Trophoblast cell (in vitro differentiated cells and primary cell): ENCODE measurements around the gene MLLT6.

Experiments
- DNase-seq, 2 donors: peaks; one replicate each; pipeline ENCODE4 v3.0.0-alpha.2; 2016
- H2AFZ ChIP-seq: 2 replicates; pipeline ENCODE4 v1.6.1; 2013; ENCODE audit warnings: low read length, moderate library complexity, mild to moderate bottlenecking; ENCODE audit not compliant: insufficient read depth, poor library complexity
- H2AK5ac ChIP-seq: 2 replicates; pipeline ENCODE4 v1.6.1; 2013; ENCODE audit warnings: mild to moderate bottlenecking, low read length
- H2BK120ac ChIP-seq: 2 replicates; pipeline ENCODE4 v1.6.1; 2013; ENCODE audit warnings: low read length, mild to moderate bottlenecking, moderate library complexity; ENCODE audit not compliant: insufficient read depth, poor library complexity
- H2BK12ac ChIP-seq: 2 replicates; pipeline ENCODE4 v1.6.1; 2013; ENCODE audit warnings: mild to moderate bottlenecking, low read length, moderate library complexity
- H2BK5ac ChIP-seq: 2 replicates; pipeline ENCODE4 v1.6.1; 2013; ENCODE audit warnings: low read length, low read depth, moderate library complexity, mild to moderate bottlenecking; ENCODE audit not compliant: poor library complexity
- H3K14ac ChIP-seq: 2 replicates; pipeline ENCODE4 v1.6.1; 2013; ENCODE audit warnings: mild to moderate bottlenecking, low read length
- H3K18ac ChIP-seq: 2 replicates; pipeline ENCODE4 v1.6.1; 2013; ENCODE audit warnings: mild to moderate bottlenecking, low read length
- H3K23ac ChIP-seq: 2 replicates; pipeline ENCODE4 v1.6.1; 2013; ENCODE audit warnings: low read length
- H3K27ac ChIP-seq: 2 replicates; pipeline ENCODE4 v1.5.1; 2013; ENCODE audit warnings: low read depth, mild to moderate bottlenecking, inconsistent platforms, low read length, moderate library complexity
- H3K27me3 ChIP-seq: 2 replicates; pipeline ENCODE4 v1.6.1; 2013; ENCODE audit warnings: inconsistent platforms, mild to moderate bottlenecking, low read length, moderate library complexity; ENCODE audit not compliant: insufficient read depth
- H3K36me3 ChIP-seq, 2 experiments: 1 replicate in 1 of 2; 2 replicates in 1 of 2; pipeline ENCODE4 v1.6.1; 2013; ENCODE audit warnings: low read length in 2 of 2, mild to moderate bottlenecking in 2 of 2, moderate library complexity in 1 of 2; ENCODE audit not compliant: insufficient read depth in 2 of 2, control insufficient read depth in 1 of 2
- H3K4ac ChIP-seq: 2 replicates; pipeline ENCODE4 v1.6.1; 2013; ENCODE audit warnings: low read depth, mild to moderate bottlenecking, low read length, moderate library complexity
- H3K4me1 ChIP-seq, 2 experiments: 1 replicate in 1 of 2; 2 replicates in 1 of 2; pipeline ENCODE4 v1.6.1; 2013; ENCODE audit warnings: low read length in 2 of 2, mild to moderate bottlenecking in 2 of 2, moderate library complexity in 1 of 2; ENCODE audit not compliant: insufficient read depth in 2 of 2, control insufficient read depth in 1 of 2
- H3K4me2 ChIP-seq: 2 replicates; pipeline ENCODE4 v1.6.1; 2013; ENCODE audit warnings: inconsistent platforms, mild to moderate bottlenecking, low read length, moderate library complexity
- H3K4me3 ChIP-seq: 2 replicates; pipeline ENCODE4 v1.5.1; 2013; ENCODE audit warnings: mild to moderate bottlenecking, low read depth, low read length, inconsistent platforms
- H3K79me1 ChIP-seq: one replicate; pipeline ENCODE4 v1.6.1; 2013; ENCODE audit warnings: low read length
- H3K79me2 ChIP-seq: 2 replicates; pipeline ENCODE4 v1.6.1; 2013; ENCODE audit warnings: low read length, mild to moderate bottlenecking; ENCODE audit not compliant: control insufficient read depth, insufficient read depth, poor library complexity
- H3K9ac ChIP-seq: 2 replicates; pipeline ENCODE4 v1.6.1; 2013; ENCODE audit warnings: mild to moderate bottlenecking, low read length
- H3K9me3 ChIP-seq: 2 replicates; pipeline ENCODE4 v1.6.1; 2013; ENCODE audit warnings: low read depth, mild to moderate bottlenecking, control low read depth, inconsistent platforms, low read length; ENCODE audit not compliant: insufficient read depth
- H4K12ac ChIP-seq: 2 replicates; pipeline ENCODE4 v1.6.1; 2013; ENCODE audit warnings: low read depth, mild to moderate bottlenecking, low read length, moderate library complexity
- H4K8ac ChIP-seq: 2 replicates; pipeline ENCODE4 v1.6.1; 2013; ENCODE audit warnings: low read depth, mild to moderate bottlenecking, low read length, moderate library complexity
- H4K91ac ChIP-seq: one replicate; pipeline ENCODE4 v1.6.1; 2013; ENCODE audit warnings: low read depth, mild to moderate bottlenecking, low read length, moderate library complexity
- WGBS: extraction: QIAGEN DNeasy Blood & Tissue Kit; methylation state at CpG from one replicate; pipeline ENCODE4 v1.1.7; 2013; ENCODE audit warnings: missing lambda C conversion rate; ENCODE audit not compliant: insufficient read length, insufficient coverage; ENCODE audit errors: extremely low coverage; 5-methylcytosine and 5-hydroxymethylcytosine counted together

MLLT6 gene

GRCh38 chr17:38702166-38702915 is 2.7 kb upstream of the MLLT6 start:
- peak overlapping the region; percentile 36 for H3K14ac ChIP-seq
- peaks cover 3% of the 10 kb centered on the region for H3K27me3 ChIP-seq
- DNase-seq = peak; percentile 78
- no peak overlapping the region for H2BK12ac ChIP-seq
- H2AK5ac ChIP-seq = no peak overlapping the region
- H4K12ac ChIP-seq = peak overlapping the region; percentile 34
- no CpG with 5 or more reads among the region's 81 CpGs for WGBS
- H3K4ac ChIP-seq = no peak overlapping the region
- peak overlapping the region; percentile 82 for H4K8ac ChIP-seq
- H3K4me1 ChIP-seq = peaks cover 20 to 38% of the 10 kb centered on the region in 2 experiments
- H3K27ac ChIP-seq = peak overlapping the region; percentile 46
- peaks cover 30% of the 10 kb centered on the region for H3K79me1 ChIP-seq
- peak overlapping the region; percentile 36 for H3K18ac ChIP-seq
- no peak overlapping the region for H2BK5ac ChIP-seq
- H3K4me2 ChIP-seq = peak overlapping the region; percentile 67
- H3K36me3 ChIP-seq = no peaks in the 10 kb centered on the region
- peak overlapping the region; percentile 52 for H3K9ac ChIP-seq
- no peak overlapping the region for H3K23ac ChIP-seq
- H2AFZ ChIP-seq = peak overlapping the region; percentile 27
- H4K91ac ChIP-seq = peak overlapping the region; percentile 53
- no peak overlapping the region for H2BK120ac ChIP-seq
- H3K79me2 ChIP-seq = peaks cover 6% of the 10 kb centered on the region
- peak overlapping the region; percentile 67 for H3K4me3 ChIP-seq
- no peaks in the 10 kb centered on the region for H3K9me3 ChIP-seq

GRCh38 chr17:38702916-38703741 is 1.9 kb upstream of the MLLT6 start:
- Histone ChIP-seq H3K14ac (peak overlapping the region; percentile 46), H3K4me2 (peak overlapping the region; percentile 71), H3K79me1 (peaks cover 30% of the 10 kb centered on the region), H3K27ac (no peak overlapping the region), H2BK12ac (peak overlapping the region; percentile 20), H2AFZ (peak overlapping the region; percentile 57), H3K4me1 (peaks cover 20 to 38% of the 10 kb centered on the region in 2 experiments), H3K9me3 (no peaks in the 10 kb centered on the region), H3K27me3 (peaks cover 3% of the 10 kb centered on the region), H4K12ac (peak overlapping the region; percentile 39), H2BK120ac (peak overlapping the region; percentile 14), H3K9ac (no peak overlapping the region), H3K4me3 (peak overlapping the region; percentile 67), H4K8ac (peak overlapping the region; percentile 55), H3K18ac (no peak overlapping the region), H3K4ac (no peak overlapping the region), H2AK5ac (no peak overlapping the region), H3K23ac (no peak overlapping the region), H4K91ac (peak overlapping the region; percentile 32), H3K36me3 (peaks cover 5 to 6% of the 10 kb centered on the region in 2 experiments), H2BK5ac (no peak overlapping the region), H3K79me2 (peaks cover 6% of the 10 kb centered on the region)
- no CpG with 5 or more reads among the region's 55 CpGs for WGBS
- no peak for DNase-seq

- Histone ChIP-seq H2AK5ac (peak overlapping the region; percentile 66), H2BK120ac (peak overlapping the region; percentile 67), H3K4me2 (peak overlapping the region; percentile 71), H3K9me3 (no peaks in the 10 kb centered on the region), H2BK5ac (peak overlapping the region; percentile 75), H4K8ac (peak overlapping the region; percentile 79), H3K4me3 (peak overlapping the region; percentile 61), H3K27me3 (peaks cover under 1% of the 10 kb centered on the region), H2AFZ (peak overlapping the region; percentile 78), H3K23ac (no peak overlapping the region), H3K79me1 (peaks cover 30% of the 10 kb centered on the region), H3K18ac (peak overlapping the region; percentile 97), H3K79me2 (peaks cover 6% of the 10 kb centered on the region), H3K27ac (no peak overlapping the region), H4K91ac (peak overlapping the region; percentile 98), H3K9ac (no peak overlapping the region), H3K14ac (peak overlapping the region; percentile 93), H3K4ac (peak overlapping the region; percentile 87), H3K4me1 (peaks cover 20 to 35% of the 10 kb centered on the region in 2 experiments), H4K12ac (peak overlapping the region; percentile 61), H3K36me3 (peaks cover 5 to 6% of the 10 kb centered on the region in 2 experiments), H2BK12ac (peak overlapping the region; percentile 86)
- peak; percentile 75 to 79 for DNase-seq
- WGBS = no CpG with 5 or more reads among the region's 50 CpGs
These were observed 1.1 kb upstream of the MLLT6 start for GRCh38 chr17:38703742-38704605.

- Histone ChIP-seq H3K27ac (no peak overlapping the region), H3K4me2 (peak overlapping the region; percentile 85), H2BK5ac (no peak overlapping the region), H4K91ac (peak overlapping the region; percentile 74), H3K79me2 (peaks cover 6% of the 10 kb centered on the region), H3K36me3 (peaks cover 12 to 13% of the 10 kb centered on the region in 2 experiments), H3K27me3 (no peaks in the 10 kb centered on the region), H3K9ac (no peak overlapping the region), H2AK5ac (no peak overlapping the region), H2BK12ac (no peak overlapping the region), H2BK120ac (no peak overlapping the region), H3K4me1 (peaks cover 20 to 28% of the 10 kb centered on the region in 2 experiments), H3K79me1 (peaks cover 28% of the 10 kb centered on the region), H3K9me3 (no peaks in the 10 kb centered on the region), H3K23ac (no peak overlapping the region), H3K4ac (no peak overlapping the region), H3K4me3 (peak overlapping the region; percentile 76), H2AFZ (no peak overlapping the region), H4K12ac (no peak overlapping the region), H4K8ac (peak overlapping the region; percentile 25), H3K18ac (no peak overlapping the region), H3K14ac (no peak overlapping the region)
- WGBS = no CpG with 5 or more reads among the region's 32 CpGs
- peak in 1 of 2 donors; percentile 29 for DNase-seq
These were observed 390 bp downstream of the MLLT6 start for GRCh38 chr17:38705523-38705802.
